Testis (tissue), 3 donors: Measurements from ENCODE around the gene LSM7. TPM values are rescaled to one million over a fixed set of nuclear protein-coding genes. Genes with fewer than 3 reads are reported as not detected.

Experiments used
- DNase-seq: peaks from one replicate; pipeline ENCODE4 v3.0.0-alpha.2; 2019
- H3K27ac ChIP-seq, 2 donors: fragments of 200-600 bp; sonication (generic); one replicate each; pipeline ENCODE4 v1.5.1; 2019
- H3K27me3 ChIP-seq: fragments of 200-600 bp; sonication (generic); one replicate; pipeline ENCODE4 v1.5.1; 2019
- H3K36me3 ChIP-seq: fragments of 200-600 bp; sonication (generic); one replicate; pipeline ENCODE4 v1.5.1; 2017; ENCODE audit warnings: low read depth; ENCODE audit errors: missing control alignments
- H3K4me1 ChIP-seq: fragments of 200-600 bp; sonication (generic); one replicate; pipeline ENCODE4 v1.5.1; 2019
- H3K4me3 ChIP-seq, 2 donors: fragments of 200-600 bp; sonication (generic); one replicate each; pipeline ENCODE4 v1.5.1; 2017 to 2019
- H3K9me3 ChIP-seq: fragments of 200-600 bp; sonication (generic); one replicate; pipeline ENCODE4 v1.5.1; 2017
- CTCF ChIP-seq, 3 experiments: fragments of 450-650 bp in 2 of 3; fragments of 200-600 bp in 1 of 3; sonication (generic) in 1 of 3; IDR thresholded peaks; one replicate each; pipeline ENCODE4 v1.5.1; 2016 to 2019; ENCODE audit warnings: antibody characterized with exemption in 3 of 3, mild to moderate bottlenecking in 2 of 3, moderate library complexity in 1 of 3
- POLR2A ChIP-seq: fragments of 450-650 bp; IDR thresholded peaks from one replicate; pipeline ENCODE4 v1.6.1; 2017; ENCODE audit warnings: antibody characterized with exemption, mild to moderate bottlenecking, moderate library complexity
- WGBS, 2 donors: methylation state at CpG; one replicate each; pipeline ENCODE4 v1.1.5; 2018; 5-methylcytosine and 5-hydroxymethylcytosine counted together
- intact Hi-C: fragments of 100-400 bp; cut with DNase I; formaldehyde crosslinking; loops from one replicate; pipeline ENCODE4 v1.15.1; 2023; ENCODE audit warnings: low total_unique reads
- polyA plus RNA-seq: library from polyadenylated mRNA; stranded (reverse); fragments of 350-450 nt; fragmentation: Illumina TruSeq; extraction: RNeasy Lipid Tissue Mini Kit (QIAGEN cat#74804); gene quantifications from one replicate; pipeline ENCODE4 v1.2.3, GENCODE V29; 2014; ENCODE audit warnings: low read depth, low replicate concordance; ENCODE audit not compliant: insufficient read depth
- total RNA-seq, 2 donors: library from RNA; depleted of rRNA; stranded (reverse); fragments of >200 nt; gene quantifications; one replicate each; pipeline ENCODE4 v1.2.3, GENCODE V29; 2016

LSM7 gene
- total and polyA plus RNA-seq, 3 donors from 2014 or later = 80.7 to 179 (median 163) TPM

- Histone ChIP-seq H3K27ac (no peak overlapping the region), H3K4me1 (no peaks in the 10 kb centered on the region), H3K27me3 (no peaks in the 10 kb centered on the region), H3K36me3 (no peaks in the 10 kb centered on the region), H3K4me3 (no peak overlapping the region), H3K9me3 (no peaks in the 10 kb centered on the region)
- intact Hi-C loops = no loop called here
- no peak for DNase-seq
- no peak for TF ChIP-seq POLR2A
- TF ChIP-seq CTCF (IDR thresholded peaks at IDR 0.05) = no peak
- 79 to 80% methylated on average over 16 to 19 of the region's 19 CpGs for WGBS, 2 donors
Measured at GRCh38 chr19:2305452-2306280, 22.7 kb downstream of the LSM7 start.

- Histone ChIP-seq H3K27ac (no peak overlapping the region), H3K9me3 (no peaks in the 10 kb centered on the region), H3K4me1 (no peaks in the 10 kb centered on the region), H3K27me3 (no peaks in the 10 kb centered on the region), H3K4me3 (no peak overlapping the region), H3K36me3 (no peaks in the 10 kb centered on the region)
- DNase-seq = no peak
- intact Hi-C loops = no loop called here
- 76 to 85% methylated on average over 26 of the region's 26 CpGs for WGBS, 2 donors
- TF ChIP-seq CTCF (IDR thresholded peaks at IDR 0.05) = no peak
- no peak for TF ChIP-seq POLR2A
Measured at GRCh38 chr19:2303211-2303798, 25.1 kb downstream of the LSM7 start.

- no peaks in the 10 kb centered on the region for H3K36me3 ChIP-seq
- no peaks in the 10 kb centered on the region for H3K9me3 ChIP-seq
- WGBS, 2 donors = 37 to 60% methylated on average over 35 to 58 of the region's 62 CpGs
- H3K4me1 ChIP-seq = no peaks in the 10 kb centered on the region
- intact Hi-C loops = no loop called here
- H3K27ac ChIP-seq = no peak overlapping the region
- no peaks in the 10 kb centered on the region for H3K27me3 ChIP-seq
- no peak for TF ChIP-seq POLR2A
- TF ChIP-seq CTCF (IDR thresholded peaks at IDR 0.05) = no peak
- DNase-seq = no peak
- H3K4me3 ChIP-seq = no peak overlapping the region
Measured at GRCh38 chr19:2302319-2303210, 25.8 kb downstream of the LSM7 start.

GRCh38 chr19:2300533-2300932, 27.9 kb downstream of the LSM7 start:
- TF ChIP-seq POLR2A (no peak), CTCF (IDR thresholded peaks at IDR 0.05) (no peak)
- no peak for DNase-seq
- H3K4me1 ChIP-seq = no peaks in the 10 kb centered on the region
- H3K27me3 ChIP-seq = no peaks in the 10 kb centered on the region
- no peaks in the 10 kb centered on the region for H3K36me3 ChIP-seq
- no peak overlapping the region for H3K4me3 ChIP-seq
- WGBS, 2 donors = 91 to 96% methylated on average over 7 to 17 of the region's 17 CpGs
- H3K9me3 ChIP-seq = no peaks in the 10 kb centered on the region
- H3K27ac ChIP-seq = no peak overlapping the region
- intact Hi-C loops = no loop called here
